ENCODE data around the gene ZNF14. TPM values are rescaled to one million over a fixed set of nuclear protein-coding genes. Genes with fewer than 3 reads are reported as not detected.

ZNF14 gene
- total and polyA plus RNA-seq, 10 of the 15 experiments (the other 5 are each of a cell fraction or from before 2014, with no cell fraction given), result 2.5 to 7.2 (median 4.6) TPM

- TF ChIP-seq ZNF207 (IDR thresholded peaks at IDR 0.05; ENCODE audit: borderline replicate concordance) (peak; percentile 59; the same call in 1 of the 2 replicates), NR2C1 (IDR thresholded peaks at IDR 0.05) (no peak), RCOR1 (conservative IDR thresholded peaks at IDR 0.05; ENCODE audit: low read depth, low read length) (no peak), POLR2AphosphoS5 (IDR thresholded peaks at IDR 0.05; ENCODE audit: low read length) (peak; percentile 93), MLLT1 (IDR thresholded peaks at IDR 0.05) (peak; percentile 99), EED (IDR thresholded peaks at IDR 0.05; ENCODE audit: low read depth) (no peak; the same call in 1 of the 2 replicates), CBFB (IDR thresholded peaks at IDR 0.05; ENCODE audit: low read depth) (0 out of 2 replicates have a peak, but pooled peaks have one; percentile 28), ESRRA (IDR thresholded peaks at IDR 0.05; ENCODE audit: low read length) (no peak), MYB (IDR thresholded peaks at IDR 0.05; ENCODE audit: borderline replicate concordance, low read depth, low read length) (no peak), ATF7 (IDR thresholded peaks at IDR 0.05; ENCODE audit: low read depth) (peak; percentile 95), ZBTB11 (CRISPR knock-in tag; IDR thresholded peaks at IDR 0.05) (no peak)
Measured at GRCh38 chr19:19661675-19662251, 71.1 kb downstream of the ZNF14 start (continued).

Measured in GM12878 (cell line).